AG20443 (cell line): Measurements from ENCODE around the gene LIPC.

Experiments used
- DNase-seq: peaks from one replicate; pipeline ENCODE4 v3.0.0; 2012; ENCODE audit warnings: low spot score, mixed read lengths

The LIPC gene

GRCh38 chr15:58554758-58555157 is 123.0 kb downstream of the LIPC start:
- no peak for DNase-seq

- DNase-seq = no peak
Measured at GRCh38 chr15:58555162-58556027, 123.6 kb downstream of the LIPC start.

GRCh38 chr15:58556028-58556361 is 124.2 kb downstream of the LIPC start:
- DNase-seq = no peak

- no peak for DNase-seq
Measured at GRCh38 chr15:58556541-58556940, 124.8 kb downstream of the LIPC start.

GRCh38 chr15:58558777-58559176 is 127.0 kb downstream of the LIPC start:
- no peak for DNase-seq

- no peak for DNase-seq
Measured at GRCh38 chr15:58559904-58560588, 128.3 kb downstream of the LIPC start.

GRCh38 chr15:58561321-58561720 is 129.5 kb downstream of the LIPC start:
- DNase-seq = no peak

GRCh38 chr15:58562135-58562534 is 130.3 kb downstream of the LIPC start:
- DNase-seq = no peak

- no peak for DNase-seq
Measured at GRCh38 chr15:58564981-58565380, 133.2 kb downstream of the LIPC start.

- no peak for DNase-seq
Measured at GRCh38 chr15:58565619-58566018, 133.8 kb downstream of the LIPC start.

GRCh38 chr15:58566029-58566428 is 134.2 kb downstream of the LIPC start:
- DNase-seq = no peak

- DNase-seq = no peak
Measured at GRCh38 chr15:58568157-58568571, 136.4 kb downstream of the LIPC start.

- no peak for DNase-seq
Measured at GRCh38 chr15:58569455-58569854, 137.7 kb downstream of the LIPC start.

- no peak for DNase-seq
Measured at GRCh38 chr15:58571491-58571890, 139.7 kb downstream of the LIPC start.

GRCh38 chr15:58572521-58572920 is 140.7 kb downstream of the LIPC start:
- DNase-seq = no peak

- no peak for DNase-seq
Measured at GRCh38 chr15:58573270-58573669, 141.5 kb downstream of the LIPC start.

- DNase-seq = no peak
Measured at GRCh38 chr15:58574631-58575030, 142.8 kb downstream of the LIPC start.

- DNase-seq = no peak
Measured at GRCh38 chr15:58575045-58575786, 143.4 kb downstream of the LIPC start.

- no peak for DNase-seq
Measured at GRCh38 chr15:58576657-58577056, 144.9 kb downstream of the LIPC start.

- DNase-seq = no peak
Measured at GRCh38 chr15:58582160-58582559, 150.4 kb downstream of the LIPC start.

GRCh38 chr15:58583171-58583908 is 151.5 kb downstream of the LIPC start:
- no peak for DNase-seq

- no peak for DNase-seq
Measured at GRCh38 chr15:58584789-58585461, 153.1 kb downstream of the LIPC start.
